IMR-90 (cell line): ENCODE measurements around the gene SCRG1. TPM values are rescaled to one million over a fixed set of nuclear protein-coding genes. Genes with fewer than 3 reads are reported as not detected.

Experiments used
- ATAC-seq: fragments of 200-7000 bp; cut with Tn5 transposase; 2 replicates; pipeline ENCODE4 v1.9.1; 2020; ENCODE audit warnings: low read depth, mild to moderate bottlenecking, moderate library complexity
- BruUV-seq: library from RNA; stranded (reverse); fragments of 400-500 nt; replicated peaks from 2 replicates; lab custom pipeline; 2021; lab: Mats Ljungman, UMichigan
- CTCF ChIA-PET: fragments of 300-600 bp; formaldehyde crosslinking; extraction: SDS; loops from one replicate; lab custom pipeline; 2021; ENCODE audit warnings: antibody characterized with exemption; lab: Yijun Ruan, JAX
- POLR2A ChIA-PET: fragments of 300-600 bp; sonication (Branson Sonifier 250); formaldehyde crosslinking; loops from one replicate; lab custom pipeline; 2022; ENCODE audit warnings: antibody characterized with exemption; ENCODE audit not compliant: unreplicated experiment; lab: Charles Lee
- DNase-seq: peaks from one replicate; pipeline ENCODE4 v3.0.0; 2013
- H2AFZ ChIP-seq: replicated peaks from 2 replicates; pipeline ENCODE3; 2013; ENCODE audit warnings: low read length, mild to moderate bottlenecking; ENCODE audit not compliant: poor library complexity
- H2AK5ac ChIP-seq: 2 replicates; pipeline ENCODE4 v1.6.1; 2013; ENCODE audit warnings: low read depth, low read length, inconsistent platforms
- H2AK9ac ChIP-seq: replicated peaks from 2 replicates; pipeline ENCODE3; 2013; ENCODE audit warnings: mild to moderate bottlenecking, low read depth, low read length, moderate library complexity; ENCODE audit not compliant: poor library complexity
- H2BK120ac ChIP-seq: 2 replicates; pipeline ENCODE4 v1.6.1; 2013; ENCODE audit warnings: low read depth, low read length, inconsistent platforms
- H2BK15ac ChIP-seq: 3 replicates; pipeline ENCODE4 v1.6.1; 2013; ENCODE audit warnings: low read depth, low read length, inconsistent platforms
- H2BK20ac ChIP-seq: 2 replicates; pipeline ENCODE4 v1.6.1; 2013; ENCODE audit warnings: low read depth, mild to moderate bottlenecking, inconsistent platforms, low read length, moderate library complexity
- H2BK5ac ChIP-seq: 2 replicates; pipeline ENCODE4 v1.6.1; 2013; ENCODE audit warnings: mild to moderate bottlenecking, low read depth, low read length, inconsistent platforms; ENCODE audit not compliant: poor library complexity, severe bottlenecking
- H3K14ac ChIP-seq: replicated peaks from 2 replicates; pipeline ENCODE4 v1.6.1; 2013; ENCODE audit warnings: low read depth, low read length, inconsistent platforms
- H3K18ac ChIP-seq: 2 replicates; pipeline ENCODE4 v1.6.1; 2013; ENCODE audit warnings: low read depth, low read length, control low read depth
- H3K23ac ChIP-seq: 2 replicates; pipeline ENCODE4 v1.6.1; 2013; ENCODE audit warnings: low read depth, low read length, inconsistent platforms
- H3K27ac ChIP-seq: 2 replicates; pipeline ENCODE4 v1.5.1; 2013; ENCODE audit warnings: mild to moderate bottlenecking, control low read depth, low read length; ENCODE audit not compliant: insufficient read depth
- H3K27me3 ChIP-seq: 2 replicates; pipeline ENCODE4 v1.6.1; 2013; ENCODE audit warnings: low read length; ENCODE audit not compliant: control insufficient read depth, insufficient read depth
- H3K36me3 ChIP-seq: 2 replicates; pipeline ENCODE4 v1.6.1; 2013; ENCODE audit warnings: low read length, mixed read lengths; ENCODE audit not compliant: control insufficient read depth, insufficient read depth
- H3K4ac ChIP-seq: 2 replicates; pipeline ENCODE4 v1.6.1; 2013; ENCODE audit warnings: low read depth, low read length, inconsistent platforms
- H3K4me1 ChIP-seq: 2 replicates; pipeline ENCODE4 v1.6.1; 2013; ENCODE audit warnings: low read length, mixed read lengths; ENCODE audit not compliant: control insufficient read depth, insufficient read depth
- H3K4me2 ChIP-seq: 2 replicates; pipeline ENCODE4 v1.6.1; 2013; ENCODE audit warnings: low read depth, mild to moderate bottlenecking, control low read depth, low read length, moderate library complexity
- H3K4me3 ChIP-seq: 2 replicates; pipeline ENCODE4 v1.5.1; 2013; ENCODE audit warnings: low read depth, mild to moderate bottlenecking, control low read depth, low read length, moderate library complexity; ENCODE audit not compliant: insufficient read depth
- H3K56ac ChIP-seq: 2 replicates; pipeline ENCODE4 v1.6.1; 2013; ENCODE audit warnings: low read length, inconsistent platforms; ENCODE audit not compliant: insufficient read depth; ENCODE audit errors: extremely low read depth
- H3K79me1 ChIP-seq, 2 experiments: 2 replicates each; pipeline ENCODE4 v1.6.1; 2013; ENCODE audit warnings: low read length in 2 of 2, inconsistent platforms in 1 of 2, low read depth in 1 of 2
- H3K9ac ChIP-seq: 2 replicates; pipeline ENCODE4 v1.6.1; 2013; ENCODE audit warnings: low read depth, low read length, control low read depth
- H3K9me1 ChIP-seq: 2 replicates; pipeline ENCODE4 v1.6.1; 2013; ENCODE audit warnings: low read length, inconsistent platforms; ENCODE audit not compliant: insufficient read depth
- H3K9me3 ChIP-seq: 2 replicates; pipeline ENCODE4 v1.6.1; 2013; ENCODE audit warnings: low read length; ENCODE audit not compliant: control insufficient read depth, insufficient read depth
- H4K20me1 ChIP-seq: 2 replicates; pipeline ENCODE4 v1.6.1; 2013; ENCODE audit warnings: low read length, inconsistent platforms; ENCODE audit not compliant: insufficient read depth
- H4K5ac ChIP-seq: 2 replicates; pipeline ENCODE4 v1.6.1; 2013; ENCODE audit warnings: mild to moderate bottlenecking, low read depth, low read length, control low read depth
- H4K8ac ChIP-seq, 2 experiments: 2 replicates each; pipeline ENCODE4 v1.6.1; 2013; ENCODE audit warnings: low read depth in 2 of 2, low read length in 2 of 2, control low read depth in 1 of 2, inconsistent platforms in 1 of 2
- H4K91ac ChIP-seq: 2 replicates; pipeline ENCODE4 v1.6.1; 2013; ENCODE audit warnings: low read depth, low read length, inconsistent platforms; ENCODE audit not compliant: insufficient read depth
- BHLHE40 ChIP-seq: fragments of 150-350 bp; IDR thresholded peaks from 2 replicates; pipeline ENCODE4 v1.6.1; 2016; ENCODE audit warnings: mild to moderate bottlenecking, low read depth, low read length
- CEBPB ChIP-seq: IDR thresholded peaks from 2 replicates; pipeline ENCODE4 v1.6.1; 2012; ENCODE audit warnings: low read depth, low read length, improper control_type of control experiment
- CHD1 ChIP-seq: IDR thresholded peaks from 2 replicates; pipeline ENCODE4 v1.6.1; 2012; ENCODE audit warnings: low read depth, low read length, improper control_type of control experiment
- FOS ChIP-seq: fragments of 150-350 bp; IDR thresholded peaks from 2 replicates; pipeline ENCODE4 v1.6.1; 2016; ENCODE audit warnings: low read depth, low read length
- MAFK ChIP-seq: IDR thresholded peaks from 2 replicates; pipeline ENCODE4 v1.6.1; 2012; ENCODE audit warnings: low read depth, low read length, improper control_type of control experiment
- MAZ ChIP-seq: IDR thresholded peaks from 2 replicates; pipeline ENCODE4 v1.6.1; 2012; ENCODE audit warnings: low read depth, mild to moderate bottlenecking, low read length, improper control_type of control experiment, moderate library complexity, borderline replicate concordance
- MXI1 ChIP-seq: IDR thresholded peaks from 2 replicates; pipeline ENCODE4 v1.6.1; 2012; ENCODE audit warnings: low read depth, mild to moderate bottlenecking, low read length, moderate library complexity, borderline replicate concordance
- NFE2L2 ChIP-seq: fragments of 150-350 bp; IDR thresholded peaks from 2 replicates; pipeline ENCODE4 v1.6.1; 2016; ENCODE audit warnings: low read depth, mild to moderate bottlenecking, low read length
- POLR2A ChIP-seq: IDR thresholded peaks from 2 replicates; pipeline ENCODE4 v1.6.1; 2012; ENCODE audit warnings: mild to moderate bottlenecking, low read depth, low read length
- RAD21 ChIP-seq: IDR thresholded peaks from 2 replicates; pipeline ENCODE4 v1.6.1; 2012; ENCODE audit warnings: low read length, improper control_type of control experiment
- RCOR1 ChIP-seq: IDR thresholded peaks from 2 replicates; pipeline ENCODE4 v1.6.1; 2012; ENCODE audit warnings: mild to moderate bottlenecking, low read length, improper control_type of control experiment; ENCODE audit not compliant: insufficient replicate concordance
- RFX5 ChIP-seq: IDR thresholded peaks from 2 replicates; pipeline ENCODE4 v1.8.0; 2012; ENCODE audit warnings: low read depth, mild to moderate bottlenecking, low read length, moderate library complexity
- SMC3 ChIP-seq: fragments of 150-350 bp; IDR thresholded peaks from 2 replicates; pipeline ENCODE4 v1.6.1; 2016; ENCODE audit warnings: low read depth, mild to moderate bottlenecking, antibody characterized with exemption, low read length, moderate library complexity
- WGBS, 2 experiments: methylation state at CpG; one replicate each; pipeline versions ENCODE4 v1.1.5 to v1.1.7; 2013; ENCODE audit warnings: missing lambda C conversion rate in 2 of 2; ENCODE audit not compliant: insufficient read length in 1 of 2; ENCODE audit errors: extremely low coverage in 2 of 2; 5-methylcytosine and 5-hydroxymethylcytosine counted together
- dilution Hi-C: fragments of 300-500 bp; cut with HindIII; formaldehyde crosslinking; loops from one replicate; pipeline ENCODE4 v1.14.3; 2018; ENCODE audit warnings: low sequenced_read_pairs; ENCODE audit not compliant: unreplicated experiment
- in situ Hi-C: fragments of 300-500 bp; cut with MboI; formaldehyde crosslinking; loops from 3 replicates; pipeline ENCODE4 v1.14.3; 2019; ENCODE audit warnings: low sequenced_read_pairs, inconsistent platforms, mixed read lengths
- intact Hi-C: fragments of 100-400 bp; cut with micrococcal nuclease; formaldehyde crosslinking; loops from 2 replicates; pipeline ENCODE4 v1.10.0; 2022
- polyA plus RNA-seq, 3 experiments: library from polyadenylated mRNA; depleted of rRNA; stranded (reverse); fragments of >200 nt; gene quantifications; 2 replicates each; pipeline ENCODE4 v1.2.3, GENCODE V29; 2012; ENCODE audit warnings: low replicate concordance in 1 of 3
- total RNA-seq: library from RNA; depleted of rRNA; stranded (reverse); fragments of >200 nt; gene quantifications from 2 replicates; pipeline ENCODE4 v1.2.3, GENCODE V29; 2012
- TF ChIP-seq, protein P1 (sequence below): fragments of 150-350 bp; IDR thresholded peaks from 2 replicates; pipeline ENCODE4 v1.6.1; 2016; ENCODE audit warnings: low read depth, mild to moderate bottlenecking, low read length, moderate library complexity, borderline replicate concordance
- TF ChIP-seq, protein P2 (sequence below): fragments of 150-350 bp; IDR thresholded peaks from 2 replicates; pipeline ENCODE4 v1.6.1; 2017; ENCODE audit warnings: mild to moderate bottlenecking, antibody characterized with exemption, low read length, low read depth
- TF ChIP-seq, protein P3 (sequence below): conservative IDR thresholded peaks from 2 replicates; pipeline ENCODE4 v1.5.1; 2012; ENCODE audit warnings: mild to moderate bottlenecking, low read depth, low read length, improper control_type of control experiment

SCRG1 gene
- total and polyA plus RNA-seq, 2 of the 4 experiments (the other 2 are of a cell fraction), result under 0.01 to 0.22 TPM

DNA sequence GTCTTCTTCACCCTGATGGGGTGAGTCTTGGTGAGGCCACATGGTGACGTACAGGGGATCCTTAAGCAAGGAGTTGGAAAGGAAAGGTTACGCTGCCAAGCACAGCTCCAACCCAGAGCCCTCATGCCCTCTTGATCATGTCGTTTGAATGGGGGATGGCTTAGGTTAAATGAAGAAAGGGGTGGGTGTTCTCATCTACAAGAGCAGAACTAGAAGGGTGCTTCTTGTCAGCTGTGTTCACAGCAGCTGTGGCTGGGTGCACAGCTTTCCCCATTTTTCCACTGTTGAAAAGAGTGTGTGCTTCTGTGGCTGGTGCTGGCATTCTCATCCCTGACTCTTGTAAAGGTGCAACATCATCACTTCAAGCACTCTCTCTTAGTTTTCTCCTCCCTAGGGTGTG lies 15.5 kb upstream of the SCRG1 start:
- H4K91ac ChIP-seq, result no peak overlapping the region
- H2BK120ac ChIP-seq, result no peak overlapping the region
- no peaks in the 10 kb centered on the region for H3K9me3 ChIP-seq
- no peak overlapping the region for H3K4ac ChIP-seq
- no peaks in the 10 kb centered on the region; the same call in 1 of the 2 replicates for H3K9me1 ChIP-seq
- H3K79me1 ChIP-seq, result no peaks in the 10 kb centered on the region
- H2AK5ac ChIP-seq, result no peak overlapping the region
- intact Hi-C loops (no loop called here), in situ Hi-C loops (loop anchor here (5.0 kb wide), 1 partner anchor 97 kb away; no protein-coding TSS in a partner anchor), dilution Hi-C loops (no loop called here)
- no peak overlapping the region for H2AK9ac ChIP-seq
- H3K14ac ChIP-seq, result no peak overlapping the region
- POLR2A ChIA-PET, result no interaction called here
- no peaks in the 10 kb centered on the region for H4K20me1 ChIP-seq
- no peak overlapping the region for H3K56ac ChIP-seq
- no peak overlapping the region for H4K5ac ChIP-seq
- TF ChIP-seq CEBPB (no peak), NFE2L2 (no peak), MXI1 (no peak), RAD21 (no peak), FOS (no peak), MAZ (no peak), RFX5 (no peak), BHLHE40 (no peak), SMC3 (no peak), MAFK (no peak), CHD1 (no peak), POLR2A (no peak), RCOR1 (no peak)
- TF ChIP-seq, protein P1, sequence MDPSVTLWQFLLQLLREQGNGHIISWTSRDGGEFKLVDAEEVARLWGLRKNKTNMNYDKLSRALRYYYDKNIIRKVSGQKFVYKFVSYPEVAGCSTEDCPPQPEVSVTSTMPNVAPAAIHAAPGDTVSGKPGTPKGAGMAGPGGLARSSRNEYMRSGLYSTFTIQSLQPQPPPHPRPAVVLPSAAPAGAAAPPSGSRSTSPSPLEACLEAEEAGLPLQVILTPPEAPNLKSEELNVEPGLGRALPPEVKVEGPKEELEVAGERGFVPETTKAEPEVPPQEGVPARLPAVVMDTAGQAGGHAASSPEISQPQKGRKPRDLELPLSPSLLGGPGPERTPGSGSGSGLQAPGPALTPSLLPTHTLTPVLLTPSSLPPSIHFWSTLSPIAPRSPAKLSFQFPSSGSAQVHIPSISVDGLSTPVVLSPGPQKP, result no peak
- TF ChIP-seq, protein P2, sequence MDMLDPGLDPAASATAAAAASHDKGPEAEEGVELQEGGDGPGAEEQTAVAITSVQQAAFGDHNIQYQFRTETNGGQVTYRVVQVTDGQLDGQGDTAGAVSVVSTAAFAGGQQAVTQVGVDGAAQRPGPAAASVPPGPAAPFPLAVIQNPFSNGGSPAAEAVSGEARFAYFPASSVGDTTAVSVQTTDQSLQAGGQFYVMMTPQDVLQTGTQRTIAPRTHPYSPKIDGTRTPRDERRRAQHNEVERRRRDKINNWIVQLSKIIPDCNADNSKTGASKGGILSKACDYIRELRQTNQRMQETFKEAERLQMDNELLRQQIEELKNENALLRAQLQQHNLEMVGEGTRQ, result no peak
- TF ChIP-seq, protein P3, sequence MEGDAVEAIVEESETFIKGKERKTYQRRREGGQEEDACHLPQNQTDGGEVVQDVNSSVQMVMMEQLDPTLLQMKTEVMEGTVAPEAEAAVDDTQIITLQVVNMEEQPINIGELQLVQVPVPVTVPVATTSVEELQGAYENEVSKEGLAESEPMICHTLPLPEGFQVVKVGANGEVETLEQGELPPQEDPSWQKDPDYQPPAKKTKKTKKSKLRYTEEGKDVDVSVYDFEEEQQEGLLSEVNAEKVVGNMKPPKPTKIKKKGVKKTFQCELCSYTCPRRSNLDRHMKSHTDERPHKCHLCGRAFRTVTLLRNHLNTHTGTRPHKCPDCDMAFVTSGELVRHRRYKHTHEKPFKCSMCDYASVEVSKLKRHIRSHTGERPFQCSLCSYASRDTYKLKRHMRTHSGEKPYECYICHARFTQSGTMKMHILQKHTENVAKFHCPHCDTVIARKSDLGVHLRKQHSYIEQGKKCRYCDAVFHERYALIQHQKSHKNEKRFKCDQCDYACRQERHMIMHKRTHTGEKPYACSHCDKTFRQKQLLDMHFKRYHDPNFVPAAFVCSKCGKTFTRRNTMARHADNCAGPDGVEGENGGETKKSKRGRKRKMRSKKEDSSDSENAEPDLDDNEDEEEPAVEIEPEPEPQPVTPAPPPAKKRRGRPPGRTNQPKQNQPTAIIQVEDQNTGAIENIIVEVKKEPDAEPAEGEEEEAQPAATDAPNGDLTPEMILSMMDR, result no peak
- BruUV-seq, result no TSS peak
- no peak overlapping the region for H3K4me2 ChIP-seq
- H3K4me1 ChIP-seq, result no peaks in the 10 kb centered on the region
- no peak for DNase-seq
- no peaks in the 10 kb centered on the region for H3K36me3 ChIP-seq
- H2BK15ac ChIP-seq, result no peak overlapping the region
- no peak overlapping the region for H3K4me3 ChIP-seq
- H2BK5ac ChIP-seq, result no peak overlapping the region
- H2AFZ ChIP-seq, result no peak overlapping the region
- no peak overlapping the region for H2BK20ac ChIP-seq
- H3K27me3 ChIP-seq, result no peaks in the 10 kb centered on the region
- CTCF ChIA-PET, result interaction anchor here (0.6 kb wide), 1 partner anchor 410 kb away, joined by 7 read pairs; no protein-coding TSS in a partner anchor
- H3K18ac ChIP-seq, result no peak overlapping the region
- H3K9ac ChIP-seq, result no peak overlapping the region
- no peak overlapping the region for H3K23ac ChIP-seq
- no peak overlapping the region for H3K27ac ChIP-seq
- ATAC-seq, result no peak
- WGBS, 2 experiments, result no CpG with 5 or more reads among the region's 3 CpGs
- no peak overlapping the region for H4K8ac ChIP-seq
